CD4-positive, alpha-beta T cell treated with Interleukin-21 for 1 hour (primary cell): ENCODE results near the gene KCNMA1.
"Not testable (repeated sequence)": the region's sequence is repeated elsewhere in the genome, so short reads cannot be mapped to it uniquely, and the experiment has no call there.

Experiments used
- DNase-seq: peaks from one replicate; pipeline ENCODE4 v3.0.0-alpha.2; 2020

KCNMA1 gene

DNA sequence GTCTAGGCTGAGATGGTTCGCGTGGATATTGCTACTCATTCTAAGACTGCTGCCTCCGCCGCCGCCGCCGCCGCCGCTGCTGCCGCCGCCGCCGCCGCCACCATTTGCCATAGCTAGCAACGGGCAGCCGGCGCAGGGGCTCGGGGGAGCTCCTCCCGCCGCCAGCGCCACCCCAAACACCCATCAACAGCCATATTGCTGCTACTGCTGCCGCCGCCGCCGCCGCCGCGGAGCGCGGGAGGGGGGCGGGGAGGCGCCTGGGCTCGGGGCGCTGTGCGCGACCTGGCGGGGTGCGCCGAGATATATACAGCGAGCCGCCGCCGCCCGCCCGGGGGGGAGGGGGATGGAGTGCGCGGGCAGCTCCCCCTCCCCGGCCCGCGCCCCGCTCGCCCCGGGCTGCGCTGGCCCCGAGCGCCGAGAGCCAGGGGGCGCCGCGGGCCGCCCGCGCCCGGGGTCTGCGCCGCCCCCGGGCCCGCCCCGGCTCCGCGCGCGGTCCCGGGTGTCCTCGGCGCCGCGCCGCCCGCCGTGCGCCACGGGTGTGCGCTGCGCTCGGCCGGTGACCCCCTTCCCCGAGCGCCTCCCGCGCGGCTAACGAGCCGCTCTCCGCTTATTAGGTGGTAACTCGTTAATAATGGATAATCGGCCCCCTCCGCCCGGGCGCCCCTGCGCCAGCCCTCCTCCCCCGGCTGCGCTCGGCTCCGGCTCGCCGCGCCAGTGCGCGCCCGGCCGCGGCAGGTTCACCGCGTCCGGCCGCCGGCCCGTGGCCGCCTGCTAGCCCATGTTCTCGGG, at the start of gene KCNMA1:
TSS of gene KCNMA1 (minus strand) at position 277 of the 789 bp plus-strand sequence.
- no peak for DNase-seq

GRCh38 chr10:77686650-77687417, 49.2 kb upstream of the KCNMA1 start:
- no peak for DNase-seq

GRCh38 chr10:77686096-77686495, 48.5 kb upstream of the KCNMA1 start:
- no peak for DNase-seq

DNA sequence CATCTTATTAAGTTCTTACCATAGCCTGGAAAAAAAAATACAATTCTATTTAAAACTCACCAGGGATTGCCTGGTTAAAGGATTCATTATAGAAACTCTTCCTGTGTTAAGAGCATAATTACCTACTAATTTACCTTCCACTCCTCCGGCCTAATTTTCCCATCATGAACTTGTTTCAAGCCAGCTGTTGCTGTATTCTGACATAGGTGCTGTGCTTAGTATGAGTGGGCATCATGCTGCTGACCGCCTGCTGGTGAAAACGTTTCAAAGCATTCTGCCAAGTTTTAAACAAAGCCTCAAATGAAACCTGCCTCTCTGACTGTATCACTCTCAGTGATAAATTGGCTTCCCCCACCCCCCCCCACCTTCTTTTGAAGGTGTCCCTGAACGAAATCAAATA, 47.8 kb upstream of the KCNMA1 start:
- DNase-seq = no peak

GRCh38 chr10:77683088-77683432, 45.5 kb upstream of the KCNMA1 start:
- not testable (repeated sequence) for DNase-seq

- no peak for DNase-seq
These were observed 44.9 kb upstream of the KCNMA1 start for GRCh38 chr10:77682393-77683087.

DNA sequence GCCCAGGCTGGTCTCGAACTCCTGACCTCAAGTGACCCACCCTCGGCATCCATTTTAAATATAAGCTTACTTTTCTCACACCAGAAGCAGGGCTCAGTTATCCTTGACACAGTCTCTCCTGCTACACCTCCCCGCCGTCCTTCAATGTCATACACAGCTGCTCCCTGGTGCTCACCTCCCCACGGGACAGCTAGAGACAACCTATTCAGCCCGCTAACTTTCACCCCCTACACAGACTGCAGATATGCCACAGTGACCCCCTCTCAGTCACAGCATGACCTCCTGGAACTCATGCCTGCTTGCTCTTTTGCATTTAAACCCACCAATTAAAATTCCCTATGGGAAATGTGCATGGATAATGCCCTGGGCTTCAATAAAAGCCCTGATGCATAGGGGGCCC, 44.2 kb upstream of the KCNMA1 start:
- no peak for DNase-seq

DNA sequence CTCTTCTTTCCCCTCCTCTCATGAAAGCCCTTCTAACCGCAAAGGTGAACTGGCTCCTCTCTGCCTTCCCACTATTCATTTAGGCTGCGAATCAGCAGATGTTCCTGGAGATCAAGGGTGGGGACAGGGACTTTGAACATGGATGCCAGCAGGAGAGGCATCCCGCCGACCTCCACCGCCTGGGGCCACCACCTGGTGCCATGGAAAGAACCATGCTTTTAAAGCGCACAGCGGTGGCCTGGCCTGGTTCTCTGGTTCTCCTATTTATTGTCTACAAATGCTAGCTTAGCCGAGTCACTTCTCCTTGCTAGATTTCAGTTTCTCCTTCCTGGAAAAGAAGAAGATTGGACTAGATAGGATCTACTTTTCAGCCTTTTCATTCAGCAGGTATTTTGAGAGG, 43.2 kb upstream of the KCNMA1 start:
- no peak for DNase-seq

DNA sequence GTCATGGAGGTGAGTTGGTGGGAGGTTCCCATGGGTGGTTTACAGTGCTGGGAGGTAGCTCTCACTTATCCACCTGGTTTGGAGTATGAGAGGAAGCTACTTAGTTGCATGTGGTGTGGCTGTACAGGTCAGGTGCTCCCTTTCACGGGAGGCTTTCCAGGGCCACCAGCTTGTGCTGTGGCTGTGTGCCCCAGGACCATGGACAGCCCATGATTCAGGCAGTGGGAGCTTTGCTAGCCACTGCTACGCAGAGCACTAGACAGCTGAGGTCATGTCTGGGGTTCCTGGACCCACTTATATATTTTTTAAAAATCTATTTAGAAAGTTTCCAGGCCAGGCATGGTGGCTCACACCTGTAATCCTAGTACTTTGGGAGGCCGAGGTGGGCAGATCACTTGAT, 42.5 kb upstream of the KCNMA1 start:
- DNase-seq = no peak

- DNase-seq = no peak
These were observed 41.6 kb upstream of the KCNMA1 start for GRCh38 chr10:77679217-77679616.

DNA sequence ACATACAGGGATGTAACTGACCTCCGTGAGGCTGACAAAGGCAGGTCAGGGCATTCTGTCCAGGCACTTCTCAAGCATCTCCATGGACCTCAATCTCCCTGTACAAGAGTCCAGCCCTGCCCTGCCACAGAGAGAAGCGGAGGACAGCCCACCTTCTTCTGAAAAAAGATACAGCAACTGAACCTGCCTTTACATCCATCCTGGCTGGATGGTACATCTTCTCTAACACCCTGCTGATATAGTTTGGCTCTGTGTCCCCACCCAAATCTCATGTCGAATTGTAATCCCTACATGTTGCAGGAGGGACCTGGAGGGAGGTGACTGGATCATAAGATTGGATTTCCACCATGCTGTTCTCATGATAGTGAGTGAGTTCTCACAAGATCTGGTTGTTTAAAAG, 40.5 kb upstream of the KCNMA1 start:
- no peak for DNase-seq

- DNase-seq = no peak
These were observed 37.7 kb upstream of the KCNMA1 start for GRCh38 chr10:77675347-77675746.

DNA sequence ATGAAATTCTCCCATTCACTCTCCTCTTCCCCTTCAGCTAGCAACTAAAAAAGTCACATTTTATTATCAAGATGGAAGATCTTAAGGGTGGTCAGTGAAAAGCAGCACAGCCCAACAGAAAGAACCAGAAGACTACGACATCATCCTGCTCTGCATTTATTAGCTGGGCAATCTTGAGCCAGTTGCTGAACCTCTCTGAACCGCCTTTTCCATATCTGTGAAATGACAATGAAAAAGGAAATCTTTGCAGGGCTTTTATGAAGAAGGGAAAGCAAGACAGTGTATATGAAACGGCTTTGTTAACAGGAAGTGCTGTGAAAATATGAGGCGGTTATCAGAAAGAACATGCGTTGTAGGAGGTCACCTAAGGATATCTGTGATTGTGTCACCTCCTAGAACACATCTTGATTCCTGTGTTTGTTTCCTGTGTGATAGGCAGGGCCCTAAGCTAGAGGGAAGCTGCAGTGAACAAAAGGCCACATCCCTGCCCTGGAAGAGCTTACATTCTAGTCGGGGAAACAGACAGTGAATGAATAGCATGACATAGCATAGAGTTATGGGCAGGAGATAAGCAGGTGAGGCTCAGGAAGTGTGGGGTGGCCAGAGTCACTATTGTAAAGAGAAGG, 36.0 kb upstream of the KCNMA1 start:
- DNase-seq = no peak

- no peak for DNase-seq
These were observed 35.5 kb upstream of the KCNMA1 start for GRCh38 chr10:77673101-77673500.

- no peak for DNase-seq
These were observed 34.1 kb upstream of the KCNMA1 start for GRCh38 chr10:77671594-77672252.

- no peak for DNase-seq
These were observed 33.3 kb upstream of the KCNMA1 start for GRCh38 chr10:77670817-77671443.

GRCh38 chr10:77669892-77670291, 32.3 kb upstream of the KCNMA1 start:
- DNase-seq = no peak

GRCh38 chr10:77667426-77668324, 30.1 kb upstream of the KCNMA1 start:
- DNase-seq = no peak

- DNase-seq = no peak
These were observed 29.2 kb upstream of the KCNMA1 start for GRCh38 chr10:77666821-77667220.

GRCh38 chr10:77664696-77665095, 27.1 kb upstream of the KCNMA1 start:
- no peak for DNase-seq

DNA sequence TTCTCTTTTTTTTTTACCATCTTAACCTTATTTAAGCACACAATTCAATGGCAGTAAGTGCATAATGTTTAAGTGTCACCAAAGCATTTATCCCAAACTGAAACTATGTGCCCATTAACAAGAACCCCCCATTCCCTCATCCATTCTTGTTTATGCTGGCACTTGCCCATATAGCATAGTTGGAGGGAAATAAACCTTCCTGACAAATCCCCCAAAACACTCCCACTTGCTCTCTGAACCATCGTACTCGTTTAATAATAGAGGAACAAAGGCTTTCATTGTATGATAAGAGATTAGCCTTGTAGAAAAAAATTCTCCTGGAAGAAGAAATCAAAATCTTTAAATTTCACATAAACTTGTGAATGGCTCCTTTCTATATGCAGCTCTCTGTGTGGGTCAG, 26.4 kb upstream of the KCNMA1 start:
- no peak for DNase-seq
